ENCODE results near the gene GTF3C1. TPM values are rescaled to one million over a fixed set of nuclear protein-coding genes. Genes with fewer than 3 reads are reported as not detected.

The GTF3C1 gene
- total RNA-seq, 1 experiment from 2014 or later = 97.5 TPM

GRCh38 chr16:27465483-27465879 is 84.2 kb downstream of the GTF3C1 start:
- POLR2A ChIA-PET (ENCODE audit: unreplicated experiment) = no interaction called here
- CTCF ChIA-PET = no interaction called here
- no peaks in the 10 kb centered on the region for H4K20me1 ChIP-seq (ENCODE audit: low read length)
- TF ChIP-seq EZH2phosphoT487 (IDR thresholded peaks at IDR 0.05; ENCODE audit: borderline replicate concordance, low read length) (no peak), EZH2 (IDR thresholded peaks at IDR 0.05; ENCODE audit: low read length, unreplicated experiment) (no peak)
- TF ChIP-seq, protein P1, sequence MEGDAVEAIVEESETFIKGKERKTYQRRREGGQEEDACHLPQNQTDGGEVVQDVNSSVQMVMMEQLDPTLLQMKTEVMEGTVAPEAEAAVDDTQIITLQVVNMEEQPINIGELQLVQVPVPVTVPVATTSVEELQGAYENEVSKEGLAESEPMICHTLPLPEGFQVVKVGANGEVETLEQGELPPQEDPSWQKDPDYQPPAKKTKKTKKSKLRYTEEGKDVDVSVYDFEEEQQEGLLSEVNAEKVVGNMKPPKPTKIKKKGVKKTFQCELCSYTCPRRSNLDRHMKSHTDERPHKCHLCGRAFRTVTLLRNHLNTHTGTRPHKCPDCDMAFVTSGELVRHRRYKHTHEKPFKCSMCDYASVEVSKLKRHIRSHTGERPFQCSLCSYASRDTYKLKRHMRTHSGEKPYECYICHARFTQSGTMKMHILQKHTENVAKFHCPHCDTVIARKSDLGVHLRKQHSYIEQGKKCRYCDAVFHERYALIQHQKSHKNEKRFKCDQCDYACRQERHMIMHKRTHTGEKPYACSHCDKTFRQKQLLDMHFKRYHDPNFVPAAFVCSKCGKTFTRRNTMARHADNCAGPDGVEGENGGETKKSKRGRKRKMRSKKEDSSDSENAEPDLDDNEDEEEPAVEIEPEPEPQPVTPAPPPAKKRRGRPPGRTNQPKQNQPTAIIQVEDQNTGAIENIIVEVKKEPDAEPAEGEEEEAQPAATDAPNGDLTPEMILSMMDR (conservative IDR thresholded peaks at IDR 0.05; ENCODE audit: low read depth, low read length) = no peak
- no peak overlapping the region for H3K9ac ChIP-seq (ENCODE audit: low read length)
- H3K27ac ChIP-seq (ENCODE audit: low read length) = no peak overlapping the region
- no peaks in the 10 kb centered on the region for H3K9me3 ChIP-seq (ENCODE audit: low read length)
- BruUV-seq (replicated peaks) = no TSS peak
- H3K4me3 ChIP-seq (ENCODE audit: low read length) = no peak overlapping the region
- H3K27me3 ChIP-seq (ENCODE audit: low read length) = no peaks in the 10 kb centered on the region
- DNase-seq (no peak), ATAC-seq (no peak)
- H3F3A ChIP-seq (ENCODE audit: low read length, unreplicated experiment) = no peaks in the 10 kb centered on the region
- no peak overlapping the region for H2AFZ ChIP-seq (ENCODE audit: low read length)
- H3K4me2 ChIP-seq (ENCODE audit: low read length) = no peak overlapping the region
- peaks cover 19% of the 10 kb centered on the region for H3K36me3 ChIP-seq (ENCODE audit: low read depth, low read length)
- H3K79me2 ChIP-seq (ENCODE audit: low read length) = no peaks in the 10 kb centered on the region
- no peaks in the 10 kb centered on the region for H3K4me1 ChIP-seq (ENCODE audit: insufficient read depth, low read length)
- H3K9me2 ChIP-seq (replicated peaks; ENCODE audit: low read length) = no peaks in the 10 kb centered on the region
- intact Hi-C loops (cut with micrococcal nuclease) = no loop called here

DNA sequence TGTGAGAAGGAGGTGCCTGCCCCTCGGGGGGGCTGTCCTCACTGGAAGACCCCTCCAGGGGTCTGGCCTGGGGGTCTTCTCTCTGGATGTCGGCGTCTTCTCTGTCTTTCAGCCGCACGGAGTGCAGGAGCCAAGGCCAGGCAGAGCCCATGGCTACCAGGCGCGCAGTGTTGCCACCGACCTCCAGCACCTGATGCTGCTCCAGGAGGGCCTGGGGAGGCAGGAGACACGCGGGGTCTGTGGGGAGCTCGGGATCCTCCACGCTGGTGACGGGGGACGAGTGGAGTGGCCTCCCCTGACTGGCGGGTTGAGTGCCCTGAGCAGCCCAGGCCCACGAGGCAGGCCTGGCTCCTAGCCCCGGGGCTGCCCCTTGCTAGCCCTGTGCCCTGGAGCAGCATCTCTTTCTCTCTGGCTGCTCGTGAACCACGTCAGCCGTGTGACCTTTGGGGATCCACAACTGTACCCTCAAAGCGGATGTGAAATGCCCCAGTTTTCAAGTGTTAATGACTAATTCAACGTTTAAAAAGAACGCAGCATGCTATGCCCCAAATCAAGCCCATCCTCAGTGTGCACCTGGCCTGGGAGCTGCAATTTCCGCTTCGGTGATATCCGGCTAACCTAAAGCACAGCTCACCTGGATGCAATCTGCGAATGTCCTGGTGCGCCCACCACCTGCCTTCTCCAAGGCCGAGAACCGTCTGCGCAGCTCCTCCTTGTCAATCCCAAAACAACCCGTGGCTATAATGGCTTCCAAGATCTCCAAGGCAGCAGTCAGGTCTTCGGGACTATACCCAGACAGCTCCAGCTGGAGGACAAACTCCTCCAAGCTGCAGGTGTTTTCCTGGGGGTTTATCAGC is 84.9 kb downstream of the GTF3C1 start:
- H3F3A ChIP-seq (ENCODE audit: low read length, unreplicated experiment) = no peaks in the 10 kb centered on the region

More for the DNA sequence above, 84.9 kb downstream of the GTF3C1 start:
- H3K79me2 ChIP-seq (ENCODE audit: low read length) = no peaks in the 10 kb centered on the region
- H3K36me3 ChIP-seq (ENCODE audit: low read depth, low read length) = peaks cover 19% of the 10 kb centered on the region
- no peak overlapping the region for H3K4me2 ChIP-seq (ENCODE audit: low read length)
- H3K27ac ChIP-seq (ENCODE audit: low read length) = no peak overlapping the region
- no peak overlapping the region for H3K9ac ChIP-seq (ENCODE audit: low read length)
- ChIA-PET POLR2A (ENCODE audit: unreplicated experiment) (no interaction called here), CTCF (no interaction called here)
- no peaks in the 10 kb centered on the region for H3K9me3 ChIP-seq (ENCODE audit: low read length)
- H3K4me3 ChIP-seq (ENCODE audit: low read length) = no peak overlapping the region
- H3K27me3 ChIP-seq (ENCODE audit: low read length) = no peaks in the 10 kb centered on the region
- no peaks in the 10 kb centered on the region for H4K20me1 ChIP-seq (ENCODE audit: low read length)
- intact Hi-C loops (cut with micrococcal nuclease) = no loop called here
- TF ChIP-seq EZH2phosphoT487 (IDR thresholded peaks at IDR 0.05; ENCODE audit: borderline replicate concordance, low read length) = no peak
- TF ChIP-seq EZH2 (IDR thresholded peaks at IDR 0.05; ENCODE audit: low read length, unreplicated experiment) = no peak
- TF ChIP-seq, protein P1 (conservative IDR thresholded peaks at IDR 0.05; ENCODE audit: low read depth, low read length) = no peak
- ATAC-seq (no peak), DNase-seq (no peak)
- H2AFZ ChIP-seq (ENCODE audit: low read length) = no peak overlapping the region
- H3K4me1 ChIP-seq (ENCODE audit: insufficient read depth, low read length) = no peaks in the 10 kb centered on the region
- H3K9me2 ChIP-seq (replicated peaks; ENCODE audit: low read length) = no peaks in the 10 kb centered on the region
- BruUV-seq (replicated peaks) = no TSS peak
